Fibroblast of skin of scalp (primary cell): ENCODE results near the gene OR6Q1.

Experiments used
- DNase-seq: peaks from one replicate; pipeline ENCODE4 v3.0.0-alpha.2; 2013

The OR6Q1 gene

GRCh38 chr11:58058276-58059006 lies 27.7 kb downstream of the OR6Q1 start:
- DNase-seq: no peak

DNA sequence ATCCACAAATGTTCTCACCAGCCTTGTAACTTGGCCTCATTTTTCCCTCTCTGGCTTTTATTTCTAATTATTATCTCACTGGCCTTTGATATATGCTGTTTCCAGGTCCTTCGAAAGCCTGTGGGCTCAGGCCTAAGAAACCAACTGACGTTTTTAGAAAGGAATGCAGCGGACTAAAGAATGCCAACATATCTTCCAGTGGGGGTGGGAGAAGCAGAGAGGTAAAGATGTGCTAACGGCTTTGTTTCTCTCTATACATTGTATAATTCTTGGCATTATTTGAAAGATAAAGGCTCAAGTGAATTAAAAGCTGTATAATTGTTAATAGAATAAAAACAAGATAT lies 28.2 kb downstream of the OR6Q1 start:
- peak; percentile 88 for DNase-seq

GRCh38 chr11:58060535-58060934 lies 29.8 kb downstream of the OR6Q1 start:
- DNase-seq: no peak

- peak; percentile 15 for DNase-seq
Observed at GRCh38 chr11:58060939-58061672, 30.4 kb downstream of the OR6Q1 start.

GRCh38 chr11:58061813-58062212 lies 31.1 kb downstream of the OR6Q1 start:
- DNase-seq: peak; percentile 60

DNA sequence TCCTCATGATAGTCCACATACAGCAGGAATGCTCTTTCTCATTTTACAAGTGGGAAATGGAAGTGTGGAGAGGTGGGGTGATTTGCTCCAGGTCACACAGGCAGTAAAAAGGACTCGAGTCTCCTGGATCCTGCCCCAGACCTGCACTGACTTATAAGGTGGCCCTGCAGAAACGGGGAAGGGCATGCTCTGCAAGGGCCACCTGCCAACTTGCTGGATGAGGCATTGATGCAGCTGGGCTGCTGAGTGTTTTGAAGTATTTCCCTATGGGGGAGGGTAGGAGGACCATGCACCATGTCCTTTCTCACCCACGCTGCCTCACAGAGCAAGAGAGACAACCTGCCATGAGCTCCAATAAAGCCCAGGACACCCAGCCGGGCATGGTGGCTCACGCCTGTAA lies 36.9 kb downstream of the OR6Q1 start:
- no peak for DNase-seq

GRCh38 chr11:58068655-58069054 lies 37.9 kb downstream of the OR6Q1 start:
- DNase-seq: no peak

DNA sequence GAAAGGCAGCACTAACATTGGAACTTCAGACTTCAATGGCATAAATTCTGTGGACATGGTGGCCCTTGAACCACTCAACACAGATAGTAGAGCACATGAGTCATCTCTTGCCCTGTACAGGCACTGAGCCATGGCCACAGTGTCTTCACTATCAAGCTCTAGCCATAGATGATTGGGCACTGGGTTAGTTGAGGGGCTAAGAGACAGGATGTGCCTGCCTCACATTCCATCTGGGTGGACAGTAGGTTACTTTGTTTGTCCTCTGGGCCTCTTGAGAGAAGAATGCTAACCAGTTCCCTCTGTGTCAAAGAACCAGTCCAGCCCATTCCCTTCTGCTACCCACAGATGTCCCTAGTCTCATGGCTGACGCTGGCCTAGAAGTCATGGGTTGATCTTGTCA lies 39.8 kb downstream of the OR6Q1 start:
- no peak for DNase-seq

- no peak for DNase-seq
Observed at GRCh38 chr11:58075781-58076180, 45.0 kb downstream of the OR6Q1 start.
